Neural cell (in vitro differentiated cells): ENCODE data around the gene RCBTB2.

Experiments used
- EP300 ChIP-seq: fragments of 450-650 bp; conservative IDR thresholded peaks from 2 replicates; pipeline ENCODE4 v1.6.1; 2014; ENCODE audit warnings: antibody characterized with exemption, mild to moderate bottlenecking, moderate library complexity; ENCODE audit not compliant: poor library complexity, severe bottlenecking
- EZH2 ChIP-seq: fragments of 200-600, 300-800 bp; shearing (Covaris generic), sonication (generic); IDR thresholded peaks from 2 replicates; pipeline ENCODE4 v1.6.1; 2014; ENCODE audit warnings: antibody characterized with exemption, low read length, borderline replicate concordance, mild to moderate bottlenecking; ENCODE audit not compliant: insufficient read depth, poor library complexity, severe bottlenecking
- POLR2AphosphoS5 ChIP-seq: IDR thresholded peaks from 2 replicates; pipeline ENCODE4 v1.6.1; 2012
- RAD21 ChIP-seq: fragments of 450-650 bp; conservative IDR thresholded peaks from 2 replicates; pipeline ENCODE4 v1.6.1; 2014; ENCODE audit warnings: antibody characterized with exemption, mild to moderate bottlenecking, moderate library complexity
- SMC3 ChIP-seq: fragments of 450-650 bp; conservative IDR thresholded peaks from 2 replicates; pipeline ENCODE4 v1.6.1; 2014; ENCODE audit warnings: antibody characterized with exemption, mild to moderate bottlenecking, moderate library complexity; ENCODE audit not compliant: poor library complexity
- TF ChIP-seq, protein P1 (sequence below): fragments of 450-650 bp; IDR thresholded peaks from 2 replicates; pipeline ENCODE4 v1.5.1; 2014; ENCODE audit warnings: antibody characterized with exemption, mild to moderate bottlenecking, moderate library complexity; ENCODE audit not compliant: poor library complexity, severe bottlenecking
- TF ChIP-seq, protein P2 (sequence below): IDR thresholded peaks from 2 replicates; pipeline ENCODE4 v1.6.1; 2012; ENCODE audit warnings: borderline replicate concordance

- TF ChIP-seq, protein P1, sequence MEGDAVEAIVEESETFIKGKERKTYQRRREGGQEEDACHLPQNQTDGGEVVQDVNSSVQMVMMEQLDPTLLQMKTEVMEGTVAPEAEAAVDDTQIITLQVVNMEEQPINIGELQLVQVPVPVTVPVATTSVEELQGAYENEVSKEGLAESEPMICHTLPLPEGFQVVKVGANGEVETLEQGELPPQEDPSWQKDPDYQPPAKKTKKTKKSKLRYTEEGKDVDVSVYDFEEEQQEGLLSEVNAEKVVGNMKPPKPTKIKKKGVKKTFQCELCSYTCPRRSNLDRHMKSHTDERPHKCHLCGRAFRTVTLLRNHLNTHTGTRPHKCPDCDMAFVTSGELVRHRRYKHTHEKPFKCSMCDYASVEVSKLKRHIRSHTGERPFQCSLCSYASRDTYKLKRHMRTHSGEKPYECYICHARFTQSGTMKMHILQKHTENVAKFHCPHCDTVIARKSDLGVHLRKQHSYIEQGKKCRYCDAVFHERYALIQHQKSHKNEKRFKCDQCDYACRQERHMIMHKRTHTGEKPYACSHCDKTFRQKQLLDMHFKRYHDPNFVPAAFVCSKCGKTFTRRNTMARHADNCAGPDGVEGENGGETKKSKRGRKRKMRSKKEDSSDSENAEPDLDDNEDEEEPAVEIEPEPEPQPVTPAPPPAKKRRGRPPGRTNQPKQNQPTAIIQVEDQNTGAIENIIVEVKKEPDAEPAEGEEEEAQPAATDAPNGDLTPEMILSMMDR: no peak
- TF ChIP-seq EP300 (peak; percentile 29), POLR2AphosphoS5 (peak; percentile 88), EZH2 (no peak), RAD21 (no peak), SMC3 (no peak)
- TF ChIP-seq, protein P2, sequence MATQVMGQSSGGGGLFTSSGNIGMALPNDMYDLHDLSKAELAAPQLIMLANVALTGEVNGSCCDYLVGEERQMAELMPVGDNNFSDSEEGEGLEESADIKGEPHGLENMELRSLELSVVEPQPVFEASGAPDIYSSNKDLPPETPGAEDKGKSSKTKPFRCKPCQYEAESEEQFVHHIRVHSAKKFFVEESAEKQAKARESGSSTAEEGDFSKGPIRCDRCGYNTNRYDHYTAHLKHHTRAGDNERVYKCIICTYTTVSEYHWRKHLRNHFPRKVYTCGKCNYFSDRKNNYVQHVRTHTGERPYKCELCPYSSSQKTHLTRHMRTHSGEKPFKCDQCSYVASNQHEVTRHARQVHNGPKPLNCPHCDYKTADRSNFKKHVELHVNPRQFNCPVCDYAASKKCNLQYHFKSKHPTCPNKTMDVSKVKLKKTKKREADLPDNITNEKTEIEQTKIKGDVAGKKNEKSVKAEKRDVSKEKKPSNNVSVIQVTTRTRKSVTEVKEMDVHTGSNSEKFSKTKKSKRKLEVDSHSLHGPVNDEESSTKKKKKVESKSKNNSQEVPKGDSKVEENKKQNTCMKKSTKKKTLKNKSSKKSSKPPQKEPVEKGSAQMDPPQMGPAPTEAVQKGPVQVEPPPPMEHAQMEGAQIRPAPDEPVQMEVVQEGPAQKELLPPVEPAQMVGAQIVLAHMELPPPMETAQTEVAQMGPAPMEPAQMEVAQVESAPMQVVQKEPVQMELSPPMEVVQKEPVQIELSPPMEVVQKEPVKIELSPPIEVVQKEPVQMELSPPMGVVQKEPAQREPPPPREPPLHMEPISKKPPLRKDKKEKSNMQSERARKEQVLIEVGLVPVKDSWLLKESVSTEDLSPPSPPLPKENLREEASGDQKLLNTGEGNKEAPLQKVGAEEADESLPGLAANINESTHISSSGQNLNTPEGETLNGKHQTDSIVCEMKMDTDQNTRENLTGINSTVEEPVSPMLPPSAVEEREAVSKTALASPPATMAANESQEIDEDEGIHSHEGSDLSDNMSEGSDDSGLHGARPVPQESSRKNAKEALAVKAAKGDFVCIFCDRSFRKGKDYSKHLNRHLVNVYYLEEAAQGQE: peak; percentile 55
Observed at GRCh38 chr13:48532506-48533499, at the start of gene RCBTB2.
